HEK293 (cell line): ENCODE data around the gene ANGPTL4.

Source experiments
- BCL11A ChIP-seq: fragments of 450-650 bp; formaldehyde crosslinking; IDR thresholded peaks from 2 replicates; pipeline ENCODE4 v1.5.1; 2016; ENCODE audit warnings: low read depth, missing biosample characterization, missing genetic modification characterization
- CTCF ChIP-seq: fragments of 450-650 bp; formaldehyde crosslinking; IDR thresholded peaks from 2 replicates; pipeline ENCODE4 v1.5.1; 2016; ENCODE audit warnings: missing biosample characterization, missing genetic modification characterization
- PRDM10 ChIP-seq: fragments of 450-650 bp; formaldehyde crosslinking; IDR thresholded peaks from 2 replicates; pipeline ENCODE4 v1.5.1; 2016; ENCODE audit warnings: missing biosample characterization, missing genetic modification characterization
- SP7 ChIP-seq: fragments of 450-650 bp; formaldehyde crosslinking; IDR thresholded peaks from 2 replicates; pipeline ENCODE4 v1.5.1; 2016; ENCODE audit warnings: missing biosample characterization, missing genetic modification characterization
- YY1 ChIP-seq: fragments of 450-650 bp; formaldehyde crosslinking; IDR thresholded peaks from 2 replicates; pipeline ENCODE4 v1.5.1; 2018; ENCODE audit warnings: missing biosample characterization, missing genetic modification characterization
- ZBTB1 ChIP-seq: fragments of 450-650 bp; formaldehyde crosslinking; IDR thresholded peaks from 2 replicates; pipeline ENCODE4 v1.5.1; 2016; ENCODE audit warnings: missing biosample characterization, missing genetic modification characterization
- ZNF133 ChIP-seq: fragments of 450-650 bp; formaldehyde crosslinking; IDR thresholded peaks from 2 replicates; pipeline ENCODE4 v1.5.1; 2016; ENCODE audit warnings: missing biosample characterization, missing genetic modification characterization
- ZNF274 ChIP-seq, 2 experiments: fragments of 200-500 bp in 1 of 2; fragments of 450-650 bp in 1 of 2; sonication (Bioruptor generic) in 1 of 2; formaldehyde crosslinking in 1 of 2; IDR thresholded peaks; 2 replicates each; pipeline versions ENCODE4 v1.5.1 to v1.6.1; 2014 to 2016; ENCODE audit warnings: borderline replicate concordance in 1 of 2, inconsistent platforms in 1 of 2, low read length in 1 of 2, missing biosample characterization in 1 of 2, missing genetic modification characterization in 1 of 2
- ZNF624 ChIP-seq: fragments of 450-650 bp; formaldehyde crosslinking; IDR thresholded peaks from 2 replicates; pipeline ENCODE4 v1.5.1; 2017; ENCODE audit warnings: missing biosample characterization, missing genetic modification characterization
- ZNF660 ChIP-seq: fragments of 450-650 bp; IDR thresholded peaks from 2 replicates; pipeline ENCODE4 v1.5.1; 2018; ENCODE audit warnings: missing biosample characterization, mild to moderate bottlenecking, missing genetic modification characterization
- ZNF76 ChIP-seq: fragments of 450-650 bp; formaldehyde crosslinking; IDR thresholded peaks from 2 replicates; pipeline ENCODE4; 2016; ENCODE audit warnings: low read depth, missing biosample characterization, missing genetic modification characterization, borderline replicate concordance
- TF ChIP-seq, protein P1 (sequence below): fragments of 450-650 bp; formaldehyde crosslinking; IDR thresholded peaks from 2 replicates; pipeline ENCODE4 v1.5.1; 2016; ENCODE audit warnings: missing biosample characterization, missing genetic modification characterization, low read depth

DNA sequence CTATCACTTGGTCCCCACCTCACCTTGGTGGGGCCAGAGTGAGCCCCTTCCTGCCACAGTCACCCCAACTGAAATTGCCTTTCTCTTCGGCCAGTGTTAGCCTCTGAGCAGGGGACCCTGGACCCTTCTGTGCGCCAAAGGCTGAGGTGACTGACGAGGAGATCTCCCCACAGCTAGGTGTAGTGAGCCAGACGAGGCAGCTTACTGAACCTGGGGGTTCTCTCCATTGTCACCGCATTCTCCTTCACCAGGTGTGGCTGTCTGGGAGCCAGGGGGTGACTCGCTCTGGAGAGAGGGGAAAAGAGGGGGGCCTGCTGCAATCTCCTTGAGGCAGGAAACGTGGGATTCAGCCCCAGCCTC lies 41.3 kb upstream of the ANGPTL4 start:
- no peak for TF ChIP-seq SP7 (tag by site-specific recombination)
- TF ChIP-seq CTCF: no peak
- no peak for TF ChIP-seq ZNF274 (IDR thresholded peaks at IDR 0.05; ENCODE audit: low read length)
- no peak for TF ChIP-seq ZNF274 (tag by site-specific recombination; IDR thresholded peaks at IDR 0.05; ENCODE audit: borderline replicate concordance)
- no peak for TF ChIP-seq ZNF76
- TF ChIP-seq, protein P1, sequence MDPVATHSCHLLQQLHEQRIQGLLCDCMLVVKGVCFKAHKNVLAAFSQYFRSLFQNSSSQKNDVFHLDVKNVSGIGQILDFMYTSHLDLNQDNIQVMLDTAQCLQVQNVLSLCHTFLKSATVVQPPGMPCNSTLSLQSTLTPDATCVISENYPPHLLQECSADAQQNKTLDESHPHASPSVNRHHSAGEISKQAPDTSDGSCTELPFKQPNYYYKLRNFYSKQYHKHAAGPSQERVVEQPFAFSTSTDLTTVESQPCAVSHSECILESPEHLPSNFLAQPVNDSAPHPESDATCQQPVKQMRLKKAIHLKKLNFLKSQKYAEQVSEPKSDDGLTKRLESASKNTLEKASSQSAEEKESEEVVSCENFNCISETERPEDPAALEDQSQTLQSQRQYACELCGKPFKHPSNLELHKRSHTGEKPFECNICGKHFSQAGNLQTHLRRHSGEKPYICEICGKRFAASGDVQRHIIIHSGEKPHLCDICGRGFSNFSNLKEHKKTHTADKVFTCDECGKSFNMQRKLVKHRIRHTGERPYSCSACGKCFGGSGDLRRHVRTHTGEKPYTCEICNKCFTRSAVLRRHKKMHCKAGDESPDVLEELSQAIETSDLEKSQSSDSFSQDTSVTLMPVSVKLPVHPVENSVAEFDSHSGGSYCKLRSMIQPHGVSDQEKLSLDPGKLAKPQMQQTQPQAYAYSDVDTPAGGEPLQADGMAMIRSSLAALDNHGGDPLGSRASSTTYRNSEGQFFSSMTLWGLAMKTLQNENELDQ (tag by site-specific recombination): no peak
- no peak for TF ChIP-seq YY1 (tag by site-specific recombination)
- TF ChIP-seq PRDM10 (tag by site-specific recombination): no peak
- no peak for TF ChIP-seq ZNF624 (tag by site-specific recombination)
- no peak for TF ChIP-seq ZBTB1 (tag by site-specific recombination)
- TF ChIP-seq ZNF660 (tag by site-specific recombination): no peak
- no peak for TF ChIP-seq BCL11A (tag by site-specific recombination)
- no peak for TF ChIP-seq ZNF133
